GM19035 (cell line): ENCODE measurements around the gene CDK10.
"Not testable (repeated sequence)": the region's sequence is repeated elsewhere in the genome, so short reads cannot be mapped to it uniquely, and the experiment has no call there.

Source experiments
- ATAC-seq: cut with Tn5 transposase; IDR thresholded peaks from one replicate; pipeline ENCODE4 v1.9.1; 2021; ENCODE audit not compliant: unreplicated experiment

The CDK10 gene

DNA sequence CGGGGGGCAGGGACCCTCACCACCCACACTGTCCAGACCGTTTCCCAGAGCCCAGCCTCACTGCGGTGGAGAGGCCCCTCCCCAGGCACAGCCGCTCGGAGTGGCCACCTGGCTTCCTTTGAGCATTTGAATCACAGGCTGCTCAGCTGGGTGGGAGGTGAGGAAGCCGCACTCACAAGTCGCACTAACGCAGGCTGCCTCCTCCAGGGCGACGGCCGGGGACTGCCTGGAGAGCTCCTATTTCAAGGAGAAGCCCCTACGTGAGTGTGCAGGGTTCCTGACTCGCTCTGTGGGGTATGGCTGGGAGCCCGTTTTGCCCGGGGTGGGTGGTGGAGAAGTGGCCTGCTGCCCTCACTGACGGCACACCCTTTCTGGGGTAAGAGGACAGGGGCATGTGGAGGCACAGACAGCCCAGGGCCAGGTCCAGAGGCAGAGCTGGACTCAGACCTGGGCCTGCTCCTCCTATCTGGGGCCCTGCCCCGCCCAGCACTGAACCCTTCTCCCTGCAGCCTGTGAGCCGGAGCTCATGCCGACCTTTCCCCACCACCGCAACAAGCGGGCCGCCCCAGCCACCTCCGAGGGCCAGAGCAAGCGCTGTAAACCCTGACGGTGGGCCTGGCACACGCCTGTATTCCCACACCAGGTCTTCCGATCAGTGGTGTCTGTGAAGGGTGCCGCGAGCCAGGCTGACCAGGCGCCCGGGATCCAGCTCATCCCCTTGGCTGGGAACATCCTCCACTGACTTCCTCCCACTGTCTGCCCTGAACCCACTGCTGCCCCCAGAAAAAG lies 8.8 kb downstream of the CDK10 start:
- no peak for ATAC-seq

GRCh38 chr16:89695875-89696669 lies 9.6 kb downstream of the CDK10 start:
- no peak for ATAC-seq

GRCh38 chr16:89696670-89697128 lies 10.2 kb downstream of the CDK10 start:
- no peak for ATAC-seq

- ATAC-seq: no peak
These were observed 10.7 kb downstream of the CDK10 start for GRCh38 chr16:89697161-89697615.

DNA sequence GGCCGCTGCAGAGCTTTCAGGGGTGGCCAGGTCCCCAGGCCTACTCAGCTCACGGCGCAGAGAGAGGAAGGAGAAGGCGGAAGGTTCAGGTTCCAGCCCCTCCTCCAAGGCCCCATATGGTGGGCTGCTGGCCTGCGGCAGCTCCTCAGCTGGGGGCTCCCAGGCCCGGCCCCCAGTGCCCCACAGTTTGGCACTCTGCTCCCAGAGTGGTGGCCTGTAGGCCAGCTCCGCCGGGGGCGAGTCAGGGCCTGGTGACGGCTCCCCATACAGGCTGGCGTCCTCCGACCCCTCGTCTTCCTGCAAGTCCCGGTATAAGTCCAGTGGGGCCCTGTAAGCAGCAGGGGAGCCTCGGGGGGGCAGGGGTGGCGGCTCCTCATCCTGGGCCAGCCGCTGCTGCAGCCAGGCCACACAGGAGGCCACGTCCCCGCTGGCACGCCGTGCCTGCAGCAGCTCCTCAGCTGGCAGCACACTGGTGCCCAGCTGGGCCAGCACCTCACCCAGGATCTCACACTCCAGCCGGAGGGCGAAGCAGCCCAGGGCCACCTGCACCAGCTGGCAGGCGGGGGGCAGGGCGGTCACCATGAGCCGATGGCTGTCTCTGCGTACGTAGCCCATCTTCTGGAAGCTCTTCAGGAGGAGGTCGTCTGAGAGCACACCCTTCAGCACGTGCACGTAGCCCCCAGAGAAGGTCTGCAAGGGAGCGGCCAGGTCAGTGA lies 11.3 kb downstream of the CDK10 start:
- ATAC-seq: no peak

DNA sequence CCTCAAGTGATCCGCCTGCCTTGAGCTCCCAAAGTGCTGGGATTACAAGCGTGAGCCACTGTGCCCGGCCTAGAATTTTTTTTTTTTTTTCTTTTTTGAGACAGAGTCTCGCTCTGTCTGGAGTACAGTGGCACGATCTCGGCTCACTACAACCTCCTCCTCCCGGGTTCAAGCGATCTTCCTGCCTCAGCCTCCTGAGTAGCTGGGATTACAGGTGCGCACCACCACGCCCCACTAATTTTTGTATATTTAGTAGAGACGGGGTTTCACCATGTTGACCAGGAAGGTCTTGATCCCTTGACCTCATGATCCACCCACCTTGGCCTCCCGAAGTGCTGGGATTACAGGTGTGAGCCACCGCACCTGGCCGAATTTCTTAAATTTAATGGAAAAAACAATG lies 12.2 kb downstream of the CDK10 start:
- not testable (repeated sequence) for ATAC-seq

DNA sequence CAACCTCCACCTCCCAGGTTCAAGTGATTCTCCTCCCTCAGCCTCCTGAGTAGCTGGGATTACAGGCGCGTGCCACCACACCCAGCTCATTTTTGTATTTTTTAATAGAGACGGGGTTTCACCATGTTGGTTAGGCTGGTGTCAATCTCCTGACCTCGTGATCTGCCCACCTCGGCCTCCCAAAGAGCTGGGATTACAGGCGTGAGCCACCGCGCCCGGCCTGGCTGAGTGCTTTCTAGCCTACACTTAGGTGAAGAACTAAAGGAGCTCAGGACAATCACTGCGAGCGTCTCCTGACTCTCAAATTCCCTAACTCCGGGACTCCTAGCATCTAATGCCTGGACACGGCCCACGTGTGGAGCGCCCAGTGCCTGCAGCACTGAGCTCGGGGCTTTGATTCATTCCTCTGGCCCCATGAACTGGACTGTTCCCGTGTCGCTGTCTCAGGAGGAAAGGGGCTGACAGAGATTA lies 13.2 kb downstream of the CDK10 start:
- not testable (repeated sequence) for ATAC-seq

- peak; percentile 47 for ATAC-seq
These were observed 13.7 kb downstream of the CDK10 start for GRCh38 chr16:89700100-89700648.

- ATAC-seq: peak; percentile 5
These were observed 14.3 kb downstream of the CDK10 start for GRCh38 chr16:89700649-89701424.

DNA sequence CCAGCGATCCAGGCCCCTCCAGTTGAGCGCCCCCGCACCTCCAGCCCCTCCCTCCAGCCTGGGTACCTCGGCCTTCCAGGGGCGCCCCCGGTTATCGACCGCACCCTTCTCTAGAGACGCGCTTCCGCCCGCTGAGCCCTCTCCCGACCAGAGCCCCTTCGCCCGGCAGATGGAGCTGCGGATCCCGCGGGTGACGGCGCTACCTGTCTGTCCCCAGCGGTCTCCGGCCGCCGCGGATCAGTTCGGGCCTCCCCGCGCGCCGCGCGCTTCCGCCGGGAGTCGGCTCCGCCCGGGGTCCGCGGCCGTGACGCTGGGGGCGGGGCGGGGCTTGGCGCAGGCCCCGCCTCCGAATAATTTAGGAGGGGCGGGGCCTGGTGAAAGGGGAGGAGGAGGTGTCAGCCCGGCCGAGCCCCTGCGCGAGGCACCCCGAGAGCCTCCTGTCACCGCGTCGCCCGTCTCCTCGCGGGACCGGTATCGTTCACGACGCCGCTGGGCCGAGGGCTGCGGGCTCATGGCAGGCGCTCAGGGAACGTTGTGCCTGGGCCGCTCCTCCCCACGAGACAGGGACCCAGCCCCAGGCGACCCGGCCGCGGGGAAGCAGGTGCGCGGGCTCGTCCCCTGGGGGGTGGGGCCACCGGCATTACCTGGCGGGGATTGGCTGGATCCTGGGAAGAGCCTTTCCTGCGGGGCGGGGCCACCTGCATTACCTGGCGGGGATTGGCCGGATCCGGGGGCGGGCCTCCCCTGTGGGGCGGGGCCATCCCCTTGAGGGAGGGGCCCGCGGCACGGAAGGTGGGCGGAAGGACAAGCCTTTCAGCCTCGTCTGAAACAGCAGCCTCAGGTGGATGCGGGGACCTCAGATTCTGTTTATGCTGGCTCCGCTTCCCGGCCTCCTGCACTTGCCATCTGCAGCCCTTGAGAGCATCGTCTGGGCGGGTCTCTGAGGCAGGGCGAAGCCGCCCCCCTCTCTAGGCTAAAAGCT lies 15.2 kb downstream of the CDK10 start, which contains the start of gene SPATA2L:
Gene SPATA2L (minus strand): TSS at position 281 of the 982 bp plus-strand sequence. CDS start 473 bp downstream, outside the sequence.
- peak; percentile 63 for ATAC-seq

GRCh38 chr16:89704281-89704680 lies 17.8 kb downstream of the CDK10 start:
- ATAC-seq: no peak

GRCh38 chr16:89705006-89705405 lies 18.5 kb downstream of the CDK10 start:
- ATAC-seq: no peak

GRCh38 chr16:89706518-89707260 lies 20.2 kb downstream of the CDK10 start:
- ATAC-seq: no peak

- no peak for ATAC-seq
These were observed 21.2 kb downstream of the CDK10 start for GRCh38 chr16:89707695-89708094.

DNA sequence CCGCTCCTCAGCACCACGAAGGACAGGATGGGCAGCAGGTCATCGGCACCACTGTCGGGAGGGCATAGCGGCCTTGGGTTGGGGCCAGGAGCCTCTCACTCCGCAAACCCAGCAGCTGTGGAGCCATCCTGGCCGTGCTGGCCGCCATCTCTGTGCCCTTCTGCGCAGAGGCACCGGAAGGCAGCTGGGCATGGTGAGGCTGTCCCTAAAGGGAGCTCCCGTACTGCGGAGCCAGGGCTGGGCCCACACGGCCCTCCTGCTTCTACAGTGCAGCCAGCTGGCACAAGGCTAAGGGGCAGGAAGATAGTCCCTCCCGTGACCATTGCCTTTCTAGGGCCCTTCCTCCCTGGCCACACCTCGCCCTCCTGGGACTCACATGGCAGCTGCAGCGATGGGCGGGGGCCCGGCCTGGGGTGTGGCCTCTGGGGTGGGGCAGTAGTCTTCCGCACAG lies 22.0 kb downstream of the CDK10 start:
- ATAC-seq: no peak

DNA sequence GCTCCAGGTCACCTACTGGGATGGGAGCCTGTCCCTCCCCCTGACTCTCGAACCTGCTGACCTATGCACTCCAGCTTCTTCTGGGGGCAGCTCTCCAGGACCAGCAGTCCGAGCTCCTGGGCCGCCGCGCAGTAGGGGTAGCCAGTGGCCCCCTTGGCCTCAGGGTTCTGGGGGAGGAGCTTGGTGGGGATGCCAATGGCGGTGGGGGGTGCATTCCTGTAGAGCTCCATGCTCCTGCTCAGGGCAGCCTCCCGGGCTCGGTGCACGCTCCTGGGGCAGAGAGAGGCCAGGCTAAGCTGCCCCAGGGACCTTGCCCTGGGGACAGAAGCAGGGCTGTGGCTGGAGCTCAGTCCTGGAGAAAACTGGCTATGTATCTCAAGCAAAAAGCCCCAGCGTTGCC lies 22.7 kb downstream of the CDK10 start:
- no peak for ATAC-seq

DNA sequence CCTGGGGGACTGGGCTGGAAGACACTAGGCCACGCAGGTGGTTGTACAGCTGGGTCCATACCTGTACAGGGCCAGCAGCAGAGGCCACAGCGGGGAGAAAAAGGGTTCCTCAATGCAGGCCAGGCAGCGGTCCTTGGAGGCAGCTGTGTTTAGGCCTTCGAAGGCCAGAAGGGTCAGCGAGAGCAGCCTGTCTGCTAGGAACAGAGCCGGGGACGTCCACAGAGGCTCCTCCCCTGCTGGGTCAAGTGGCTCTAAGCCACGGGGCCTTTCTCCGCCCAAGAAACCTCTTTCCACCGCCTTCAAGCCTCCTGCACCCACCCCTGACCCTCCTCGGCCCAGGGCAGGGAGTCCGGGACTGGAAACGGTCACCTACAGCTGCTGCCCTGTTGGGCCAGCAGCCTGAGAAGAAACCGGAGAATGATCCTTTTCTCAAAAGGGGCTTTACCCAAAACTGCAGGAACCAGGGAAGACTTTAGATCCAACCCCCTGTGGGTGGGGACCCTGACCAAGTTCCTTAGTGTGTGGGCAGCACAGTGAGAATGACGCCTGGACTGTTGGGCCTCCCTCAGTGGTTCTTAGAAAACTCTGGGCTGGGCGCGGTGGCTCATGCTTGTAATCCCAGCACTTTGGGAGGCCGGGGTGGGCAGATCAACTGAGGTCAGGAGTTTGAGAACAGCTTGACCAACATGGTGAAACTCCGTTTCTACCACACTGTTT lies 23.4 kb downstream of the CDK10 start:
- ATAC-seq: no peak
